Ureter (tissue), 1 donor: ENCODE results near the gene ZBTB42. TPM values are rescaled to one million over a fixed set of nuclear protein-coding genes. Genes with fewer than 3 reads are reported as not detected.

Experiments used
- DNase-seq: peaks from one replicate; pipeline ENCODE4 v3.0.0-alpha.2; 2020; ENCODE audit warnings: low spot score
- total RNA-seq: library from RNA; stranded (reverse); gene quantifications from one replicate; pipeline ENCODE4 v1.2.4, GENCODE V29; 2023
- donor health status: DM: yes; HTN: yes; CAD: no.

Gene ZBTB42
- total RNA-seq, 1 donor from 2014 or later: 9.4 TPM

GRCh38 chr14:104769324-104770071 lies 31.4 kb upstream of the ZBTB42 start:
- no peak for DNase-seq

- no peak for DNase-seq
Measured at GRCh38 chr14:104770072-104770579, 30.8 kb upstream of the ZBTB42 start.

GRCh38 chr14:104770851-104771272 lies 30.0 kb upstream of the ZBTB42 start:
- DNase-seq: no peak

- DNase-seq: no peak
Measured at GRCh38 chr14:104771374-104771773, 29.5 kb upstream of the ZBTB42 start.

GRCh38 chr14:104771918-104772706 lies 28.8 kb upstream of the ZBTB42 start:
- no peak for DNase-seq

GRCh38 chr14:104772707-104773504 lies 28.0 kb upstream of the ZBTB42 start:
- DNase-seq: no peak

- no peak for DNase-seq
Measured at GRCh38 chr14:104773505-104774452, 27.1 kb upstream of the ZBTB42 start.

GRCh38 chr14:104774453-104775072 lies 26.3 kb upstream of the ZBTB42 start:
- DNase-seq: peak; percentile 80

- DNase-seq: no peak
Measured at GRCh38 chr14:104775073-104775489, 25.8 kb upstream of the ZBTB42 start.

- DNase-seq: no peak
Measured at GRCh38 chr14:104776481-104776880, 24.4 kb upstream of the ZBTB42 start.

- DNase-seq: no peak
Measured at GRCh38 chr14:104776961-104777807, 23.7 kb upstream of the ZBTB42 start.

GRCh38 chr14:104777808-104778249 lies 23.1 kb upstream of the ZBTB42 start:
- DNase-seq: no peak

- DNase-seq: no peak
Measured at GRCh38 chr14:104778694-104779331, 22.1 kb upstream of the ZBTB42 start.

- DNase-seq: no peak
Measured at GRCh38 chr14:104779776-104780512, 21.0 kb upstream of the ZBTB42 start.

GRCh38 chr14:104780513-104781030 lies 20.3 kb upstream of the ZBTB42 start:
- no peak for DNase-seq

- DNase-seq: no peak
Measured at GRCh38 chr14:104781271-104782077, 19.4 kb upstream of the ZBTB42 start.
